HG03135 (cell line): ENCODE data around the gene EPB42.
"Not testable (repeated sequence)": the region's sequence is repeated elsewhere in the genome, so short reads cannot be mapped to it uniquely, and the experiment has no call there.

ENCODE experiments used
- ATAC-seq: cut with Tn5 transposase; IDR thresholded peaks from one replicate; pipeline ENCODE4 v1.9.1; 2021; ENCODE audit warnings: mild to moderate bottlenecking, moderate library complexity; ENCODE audit not compliant: unreplicated experiment

The EPB42 gene

DNA sequence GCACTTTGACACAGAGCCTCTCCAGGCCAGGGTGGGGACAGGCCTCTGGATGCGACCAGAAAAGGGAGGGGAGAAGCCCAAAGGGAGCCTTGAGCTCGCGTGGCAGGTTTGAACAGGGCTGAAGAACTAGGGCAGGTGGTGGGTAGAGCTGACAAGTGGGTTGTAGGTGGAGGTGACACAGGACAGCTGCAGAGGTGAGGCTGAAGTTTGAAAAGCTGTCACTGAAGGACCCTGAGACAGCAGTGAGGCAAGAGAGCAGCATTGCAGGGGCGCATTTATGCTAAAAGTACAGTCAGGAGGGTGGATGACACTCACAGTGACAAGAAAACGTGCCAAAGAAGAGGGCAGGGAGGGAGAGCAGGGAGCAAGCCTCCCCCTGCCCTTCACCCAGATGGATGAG is 21.8 kb upstream of the EPB42 start:
- ATAC-seq: no peak

DNA sequence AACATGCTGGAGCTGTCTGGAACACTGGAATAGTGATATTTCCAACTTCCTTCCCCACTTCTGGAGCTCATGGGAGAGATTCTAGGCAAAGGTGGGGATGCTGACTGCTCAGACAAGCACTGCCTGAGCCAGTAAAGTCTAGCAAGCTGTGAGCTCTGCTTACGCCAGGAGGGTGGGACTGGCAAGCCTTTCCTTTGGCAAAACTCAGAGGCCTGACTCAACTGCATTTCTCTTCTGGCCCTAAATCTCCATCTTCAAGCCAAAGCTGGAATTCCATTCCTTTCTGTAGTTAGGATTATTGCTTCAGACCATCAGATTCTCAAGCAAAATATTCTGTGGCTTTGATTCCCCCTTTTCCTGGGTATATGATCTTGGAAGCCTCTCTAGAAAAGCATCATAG is 20.3 kb upstream of the EPB42 start:
- ATAC-seq: no peak

DNA sequence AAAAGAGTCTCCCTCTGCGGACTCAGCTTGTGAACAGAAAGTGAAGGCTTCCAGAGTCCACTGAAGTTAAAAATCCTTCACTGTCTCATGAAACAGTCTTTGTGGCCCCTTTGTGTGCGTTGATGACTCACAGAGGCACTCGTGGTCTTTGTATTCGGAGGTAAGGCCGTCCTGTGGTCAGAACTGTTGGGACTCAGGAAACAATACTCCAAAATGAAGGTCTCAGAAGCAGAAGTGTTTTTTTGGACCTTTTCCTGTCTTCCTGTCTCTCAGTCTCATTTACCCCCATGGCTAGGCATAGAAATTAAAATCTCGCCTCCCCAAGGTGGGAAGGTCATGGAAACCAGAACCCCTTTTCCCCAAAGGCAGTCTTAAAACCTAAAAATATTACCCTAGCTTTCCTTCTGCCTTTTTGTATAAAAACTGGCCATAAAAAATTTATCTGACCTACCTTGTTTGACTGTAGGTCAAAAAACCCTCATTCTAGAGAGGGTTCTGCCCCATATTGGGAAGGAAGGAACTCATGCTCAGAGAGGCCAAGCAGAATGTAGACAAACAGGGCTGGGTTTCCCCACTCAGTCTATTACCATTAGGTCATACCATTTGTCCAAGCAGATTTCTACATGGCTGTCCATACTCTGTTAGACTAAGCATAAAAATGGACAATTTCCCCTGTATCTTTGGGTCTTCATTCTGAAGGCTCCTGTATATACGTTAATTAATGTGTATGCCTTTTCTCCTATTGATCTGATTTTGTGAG is 19.1 kb upstream of the EPB42 start:
- no peak for ATAC-seq

DNA sequence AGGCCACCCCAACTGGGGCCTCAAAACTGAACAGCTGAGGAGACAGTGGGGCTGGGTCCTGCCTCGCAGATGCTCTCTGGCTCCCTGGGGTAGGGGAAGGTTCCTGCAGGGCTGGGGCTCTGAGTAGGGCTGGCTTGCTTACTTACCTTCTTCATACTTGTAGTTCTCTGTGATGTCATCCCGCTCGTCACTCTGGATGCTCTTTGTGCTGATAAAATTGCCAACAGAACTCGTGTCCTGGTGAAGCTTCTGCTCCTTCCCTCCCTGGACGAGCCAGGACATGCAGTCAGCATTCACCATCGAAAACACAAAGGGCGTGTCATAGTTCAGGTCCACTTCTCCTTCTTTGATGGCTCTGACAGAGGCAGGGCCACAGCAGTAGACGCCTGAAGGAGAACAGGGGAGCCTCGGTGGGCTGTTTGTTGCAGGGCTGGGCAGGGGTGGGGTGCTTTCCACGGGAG is 17.9 kb upstream of the EPB42 start:
- no peak for ATAC-seq

DNA sequence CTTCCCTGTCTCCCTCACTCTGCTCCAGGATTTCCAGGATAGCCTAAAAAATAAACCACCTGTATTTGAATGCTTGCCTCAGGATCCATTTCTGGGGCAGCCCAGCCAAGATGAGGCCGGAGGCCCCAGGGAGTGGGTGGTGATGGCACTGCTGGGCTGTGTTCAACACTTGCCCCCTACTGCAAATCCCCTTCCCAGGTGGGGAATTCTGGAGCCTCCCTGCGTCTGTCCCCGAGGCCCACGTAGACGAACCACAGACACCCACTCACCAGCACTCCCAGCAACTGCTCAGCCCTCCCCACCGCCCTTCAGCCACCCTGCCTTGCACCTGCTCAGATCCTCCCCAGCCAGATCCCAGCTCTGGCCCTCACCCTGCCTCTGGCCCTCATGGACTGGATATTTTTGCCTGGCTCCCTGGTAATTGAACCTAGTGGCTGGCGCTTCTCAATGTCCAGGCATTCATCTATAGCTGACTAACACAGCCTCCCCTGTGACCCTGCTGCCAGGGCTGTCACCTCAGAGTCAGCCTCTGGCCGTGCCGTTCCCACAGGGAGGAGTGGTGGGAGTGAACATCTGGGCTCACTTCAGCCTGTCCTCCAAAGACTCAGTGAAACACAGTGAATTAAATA is 17.1 kb upstream of the EPB42 start:
- ATAC-seq: no peak

DNA sequence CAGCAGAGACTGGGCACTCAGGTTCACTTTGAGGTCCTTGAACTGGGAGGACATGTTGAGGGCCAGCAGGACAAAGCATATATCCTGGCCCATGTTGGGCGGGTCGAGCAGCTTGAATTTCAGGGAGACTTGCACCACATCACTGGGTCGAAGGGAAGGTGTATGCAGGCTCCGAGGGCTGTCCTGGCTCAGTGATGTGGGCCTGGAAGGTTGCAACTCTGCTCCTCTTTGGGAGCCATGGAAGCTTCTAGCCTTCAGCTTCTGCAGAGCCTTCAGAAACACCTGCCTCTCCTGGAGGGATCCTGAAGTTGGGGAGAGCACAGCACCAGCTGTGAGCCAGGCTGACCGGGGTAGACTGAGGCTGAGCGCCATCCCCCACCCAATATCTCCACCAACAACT is 14.7 kb upstream of the EPB42 start:
- no peak for ATAC-seq

DNA sequence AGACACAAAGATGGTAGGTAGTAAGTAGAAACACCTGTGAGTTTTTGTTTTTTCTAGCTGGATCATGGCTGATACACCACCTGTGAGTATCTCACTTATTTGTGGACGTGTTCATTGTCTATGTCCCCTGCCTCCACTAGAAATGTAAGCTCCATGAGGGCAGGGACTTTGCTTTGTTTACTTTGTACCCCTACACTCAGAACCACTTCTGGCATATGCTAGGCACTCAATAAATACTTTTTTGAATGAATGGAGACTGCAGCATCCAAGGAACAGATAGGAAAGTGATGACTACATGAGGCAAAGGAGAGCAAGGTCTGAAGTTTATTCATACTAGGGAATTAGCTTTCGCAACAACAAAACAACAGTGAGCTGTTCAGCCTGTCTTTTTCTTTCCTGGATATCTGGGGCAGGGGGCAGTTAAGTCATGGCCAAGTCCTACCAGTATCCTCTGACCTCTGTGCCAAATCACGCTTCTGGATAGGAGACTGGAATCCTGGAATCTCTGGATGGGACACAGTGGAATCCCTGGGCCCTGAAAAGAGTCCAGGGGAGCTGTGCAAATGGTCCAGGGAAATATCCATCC is 11.6 kb upstream of the EPB42 start:
- ATAC-seq: no peak

DNA sequence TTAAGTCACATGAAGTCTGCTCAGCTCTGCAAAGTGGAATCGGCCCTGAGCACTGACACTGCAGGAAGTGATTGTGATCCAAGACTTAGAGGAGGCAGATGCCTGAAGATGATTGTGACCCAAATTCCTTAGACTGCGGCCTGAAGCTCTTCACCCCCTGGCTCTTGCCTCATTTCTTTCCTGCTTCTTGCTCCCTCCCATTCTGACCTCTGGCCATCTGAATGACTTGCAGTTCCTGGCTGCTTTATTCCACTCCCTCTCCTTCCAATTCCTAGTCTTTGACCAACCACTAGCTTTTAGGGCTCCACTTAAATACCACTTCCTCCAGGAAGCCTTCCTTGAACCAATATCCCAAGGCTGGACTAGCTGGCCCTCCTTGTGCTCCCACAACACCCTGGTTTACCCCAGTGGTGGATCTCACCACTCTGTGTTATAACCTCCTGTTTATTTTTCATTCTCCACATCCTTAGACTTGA is 9.9 kb upstream of the EPB42 start:
- ATAC-seq: no peak

DNA sequence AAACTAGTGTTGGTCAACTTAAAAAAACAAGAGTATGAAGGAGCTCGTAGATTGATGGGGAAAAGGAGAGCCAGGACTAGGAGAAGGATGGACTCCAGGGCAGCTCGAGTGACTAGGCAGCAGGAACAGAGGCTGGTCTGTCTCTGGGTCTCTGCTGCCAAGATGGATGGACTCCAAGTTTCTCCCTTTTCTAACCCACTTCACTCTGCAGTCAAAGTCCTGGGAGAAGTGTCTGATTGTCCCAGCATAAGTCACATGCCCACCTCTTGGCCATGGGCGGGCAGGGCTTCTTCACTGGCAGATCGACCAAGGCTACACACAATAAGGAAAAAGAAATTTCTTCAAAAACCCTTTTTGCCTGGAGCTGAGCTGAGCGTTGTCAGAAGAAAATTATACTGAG is 9.2 kb upstream of the EPB42 start:
- no peak for ATAC-seq

DNA sequence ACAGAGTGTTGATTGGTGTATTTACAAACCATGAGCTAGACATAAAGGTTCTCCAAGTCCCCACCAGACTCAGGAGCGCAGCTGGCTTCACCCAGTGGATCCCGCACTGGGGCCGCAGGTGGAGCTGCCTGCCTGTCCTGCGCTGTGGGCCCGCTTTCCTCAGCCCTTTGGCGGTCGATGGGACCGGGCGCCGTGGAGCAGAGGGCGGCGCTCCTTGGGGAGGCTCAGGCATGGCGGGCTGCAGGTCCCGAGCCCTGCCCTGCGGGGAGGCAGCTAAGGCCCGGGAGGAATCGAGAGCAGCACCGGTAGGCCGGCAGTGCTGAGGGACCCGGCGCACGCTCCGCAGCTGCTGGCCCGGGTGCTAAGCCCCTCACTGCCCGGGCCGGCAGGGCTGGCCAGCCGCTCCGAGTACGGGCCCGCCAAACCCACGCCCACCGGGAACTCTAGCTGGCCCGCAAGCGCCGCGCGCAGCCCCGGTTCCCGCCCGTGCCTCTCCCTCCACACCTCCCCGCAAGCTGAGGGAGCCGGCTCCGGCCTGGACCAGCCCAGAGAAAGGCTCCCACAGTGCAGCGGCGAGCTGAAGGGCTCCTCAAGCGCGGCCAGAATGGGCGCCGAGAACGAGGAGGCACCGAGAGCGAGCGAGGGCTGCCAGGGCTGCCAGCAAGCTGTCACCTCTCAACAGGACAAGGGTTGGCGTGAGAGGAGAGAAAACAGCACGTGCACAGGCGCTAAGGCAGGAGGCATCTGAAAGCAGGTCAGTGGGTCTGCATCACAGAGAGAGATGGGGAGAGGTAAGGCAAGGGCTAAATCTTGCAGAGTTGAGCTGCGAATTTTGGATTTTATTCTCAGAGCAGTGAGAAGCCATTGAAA is 5.9 kb upstream of the EPB42 start:
- ATAC-seq: no peak

DNA sequence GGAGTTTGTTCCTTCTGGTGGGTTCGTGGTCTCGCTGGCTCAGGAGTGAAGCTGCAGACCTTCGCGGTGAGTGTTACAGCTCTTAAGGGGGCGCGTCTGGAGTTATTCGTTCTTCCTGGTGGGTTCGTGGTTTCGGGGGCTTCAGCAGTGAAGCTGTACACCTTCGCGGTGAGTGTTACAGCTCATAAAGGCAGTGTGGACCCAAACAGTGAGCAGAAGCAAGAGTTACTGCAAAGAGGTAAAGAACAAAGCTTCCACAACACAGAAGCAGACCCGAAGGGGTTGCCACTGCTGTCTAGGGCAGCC is 5.1 kb upstream of the EPB42 start:
- ATAC-seq: not testable (repeated sequence)

DNA sequence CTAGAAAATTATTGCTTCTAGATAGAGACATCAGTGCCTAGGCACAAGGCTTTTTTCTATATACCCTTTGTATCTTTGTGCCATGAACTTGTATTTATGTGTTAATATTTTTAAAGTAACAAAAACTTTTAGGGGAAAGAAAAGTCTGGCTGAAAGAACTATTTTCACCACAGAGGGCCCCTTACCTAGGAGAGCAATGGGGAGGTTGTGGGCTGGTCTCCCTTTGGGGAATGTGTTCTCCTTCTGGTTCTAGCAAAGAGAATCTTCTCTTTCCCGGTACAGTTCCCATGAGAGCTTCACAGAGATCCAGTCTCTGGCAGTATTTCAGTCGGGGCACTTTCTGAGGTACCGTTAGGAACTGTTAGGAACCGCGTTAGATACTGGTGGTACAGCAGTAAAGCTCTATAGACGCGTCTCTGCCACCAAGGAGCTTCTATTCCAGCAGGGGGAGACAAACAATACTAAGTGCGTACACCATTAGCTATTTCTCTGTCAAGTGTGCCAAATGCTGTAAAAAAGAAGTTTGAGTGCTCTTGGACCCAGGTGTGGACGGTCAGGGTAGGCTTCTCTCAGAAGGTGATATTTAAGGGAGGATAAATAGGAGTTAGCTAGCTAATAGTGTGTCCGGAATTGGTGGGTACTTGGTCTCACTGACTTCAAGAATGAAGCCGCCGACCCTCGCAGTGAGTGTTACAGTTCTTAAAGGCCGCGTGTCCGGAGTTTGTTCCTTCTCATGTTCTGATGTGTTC is 4.6 kb upstream of the EPB42 start:
- ATAC-seq: no peak

DNA sequence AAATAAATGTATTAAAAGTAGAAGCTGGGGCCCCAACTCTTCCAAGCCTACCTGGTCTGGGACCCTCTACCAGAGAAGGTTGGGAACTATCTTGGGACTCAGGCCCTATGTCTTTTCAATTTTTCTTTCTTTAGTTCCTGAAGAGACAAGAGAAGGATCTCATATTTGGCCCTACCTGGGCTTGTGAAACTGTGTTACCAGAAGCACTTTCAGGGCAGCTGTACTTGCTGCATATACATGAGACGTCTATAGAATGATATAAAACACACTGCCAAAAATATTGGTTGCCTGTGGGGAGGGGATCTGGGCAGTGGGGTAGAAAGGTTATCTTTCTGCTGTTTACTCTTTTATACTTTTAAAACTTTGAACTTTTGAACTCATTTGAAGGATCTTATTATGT is 604 bp upstream of the EPB42 start:
- no peak for ATAC-seq

DNA sequence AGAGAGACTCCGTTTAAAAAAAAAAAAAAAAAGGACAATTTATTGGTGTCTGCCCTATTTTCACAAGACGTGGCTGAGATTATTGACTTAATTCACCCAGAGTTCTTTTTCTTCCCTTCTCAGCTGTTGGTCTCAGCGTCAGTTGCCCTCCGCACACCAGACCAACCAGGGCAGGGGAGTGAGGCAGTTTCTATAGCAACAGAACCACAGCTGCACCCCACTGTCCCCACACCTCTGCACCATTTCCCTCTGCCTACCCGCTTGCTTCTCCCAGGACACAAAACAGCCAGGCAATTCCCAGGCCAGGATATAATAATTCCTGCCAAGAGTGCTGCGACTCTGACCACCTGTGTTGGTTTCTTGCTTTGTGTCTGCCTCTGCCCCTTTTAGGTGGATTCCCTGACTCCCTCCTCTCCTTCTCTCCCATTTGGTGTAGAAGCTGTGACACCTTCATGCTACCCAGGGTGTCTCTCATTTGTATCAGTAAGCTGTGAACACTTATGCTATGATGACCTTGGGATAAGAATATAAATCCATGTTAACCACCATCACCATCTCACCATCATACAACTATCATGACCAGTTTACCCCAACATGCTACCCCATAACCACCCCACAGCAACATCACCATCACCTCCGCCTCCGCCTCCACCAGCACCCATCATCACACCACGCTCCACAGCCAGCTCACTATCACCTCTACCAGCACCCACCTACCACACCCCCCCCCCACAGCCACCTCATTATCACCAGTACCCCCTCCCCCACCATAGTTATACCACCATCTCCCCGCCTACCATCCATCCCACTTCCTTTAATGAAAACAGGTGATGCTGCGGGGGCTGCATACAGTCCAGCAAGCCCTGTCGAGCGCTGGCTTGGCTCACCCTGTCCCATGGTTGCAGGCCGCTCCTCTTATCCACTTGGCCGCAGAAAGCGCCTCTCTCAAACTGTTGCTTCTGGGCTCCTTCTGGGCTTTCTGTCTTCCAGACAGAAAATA is 589 bp downstream of the EPB42 start:
- no peak for ATAC-seq

DNA sequence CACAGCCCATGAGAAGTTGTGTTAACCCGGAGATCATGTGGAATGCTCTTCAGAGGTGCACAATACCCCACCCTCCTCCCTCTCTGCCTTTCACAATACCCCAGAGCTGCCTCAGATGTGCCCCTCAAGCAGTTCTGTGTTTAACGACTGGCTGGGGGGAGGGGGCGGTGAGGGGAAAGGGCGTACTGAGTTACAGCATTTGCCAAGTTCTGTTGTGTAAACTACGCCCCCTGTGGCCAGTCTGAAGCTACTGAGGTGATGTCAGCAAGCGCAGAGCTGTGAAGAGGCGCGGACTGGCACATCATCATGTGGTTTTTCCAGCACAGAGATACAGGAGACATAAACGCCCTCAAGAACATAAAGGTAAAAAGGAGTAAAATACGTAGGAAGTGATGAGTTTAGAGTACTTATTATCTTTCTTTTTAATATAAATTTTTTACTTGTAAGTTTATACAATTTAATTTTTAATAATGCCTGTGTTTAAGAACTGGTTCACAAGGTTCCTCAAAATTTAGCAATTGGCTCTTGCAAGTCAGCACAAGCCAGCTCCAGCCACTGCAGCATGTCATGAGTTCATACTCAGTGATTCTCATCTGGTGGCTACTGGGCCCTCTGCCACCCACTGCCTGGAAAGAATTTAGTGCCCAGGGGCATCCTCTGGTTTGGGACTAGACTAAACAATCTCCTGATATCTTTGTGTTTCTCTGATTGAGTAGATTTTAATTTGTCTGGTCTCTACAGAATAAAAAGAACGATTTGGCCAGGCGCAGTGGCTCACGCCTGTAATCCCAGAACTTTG is 1.7 kb downstream of the EPB42 start:
- ATAC-seq: no peak

DNA sequence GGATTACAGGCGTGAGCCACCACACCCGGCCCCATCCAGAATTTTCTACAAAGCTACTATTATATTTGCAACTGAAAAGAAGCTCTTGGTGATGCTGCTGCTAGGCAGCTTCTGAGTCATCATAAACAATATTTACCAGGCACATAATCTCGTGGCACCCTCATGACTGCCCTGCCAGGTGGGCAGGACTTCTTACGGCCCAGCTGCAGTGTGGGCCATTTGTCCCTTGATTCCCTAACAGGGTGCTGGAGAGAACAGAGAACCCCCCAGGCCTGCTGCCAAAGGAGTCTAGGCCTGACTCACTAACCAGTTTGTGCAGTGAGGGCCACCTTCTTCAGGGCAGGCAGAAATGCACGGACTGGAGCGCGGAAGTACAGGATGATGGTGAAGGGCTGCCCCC is 4.9 kb downstream of the EPB42 start:
- no peak for ATAC-seq

DNA sequence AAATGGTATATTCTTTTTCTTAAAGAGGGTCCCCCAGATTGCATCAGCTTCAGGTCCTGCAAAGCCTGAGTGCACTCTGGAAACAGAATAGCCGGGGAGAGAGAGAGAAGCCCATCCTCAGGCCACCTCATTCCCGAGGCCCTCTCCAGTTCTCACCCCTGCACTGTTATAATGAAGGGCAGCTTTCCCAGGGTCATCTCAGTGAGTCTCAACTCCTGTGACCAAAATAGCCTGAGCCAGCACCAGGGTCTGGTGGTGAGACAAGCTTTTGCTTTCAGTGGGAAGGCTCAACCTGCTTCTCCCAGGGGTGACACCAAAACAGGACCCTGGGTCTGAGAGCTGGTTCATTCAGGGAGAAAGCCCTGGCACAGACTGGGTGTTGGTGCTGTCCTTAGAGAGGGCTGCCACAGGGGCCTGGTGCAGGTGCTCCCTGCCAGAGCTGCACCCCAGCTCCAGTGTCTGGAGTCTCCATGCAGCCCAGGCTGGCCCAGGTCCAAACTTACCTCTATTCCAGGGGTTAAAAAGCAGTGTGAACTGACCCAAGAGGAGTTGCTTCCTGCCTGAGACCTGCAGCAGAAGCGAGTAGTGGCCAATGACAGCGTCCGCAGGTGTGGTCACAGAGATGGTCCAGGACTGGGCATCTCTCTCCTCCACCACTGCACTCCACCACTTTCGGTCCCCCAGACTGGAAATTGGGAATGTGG is 6.1 kb downstream of the EPB42 start:
- no peak for ATAC-seq

DNA sequence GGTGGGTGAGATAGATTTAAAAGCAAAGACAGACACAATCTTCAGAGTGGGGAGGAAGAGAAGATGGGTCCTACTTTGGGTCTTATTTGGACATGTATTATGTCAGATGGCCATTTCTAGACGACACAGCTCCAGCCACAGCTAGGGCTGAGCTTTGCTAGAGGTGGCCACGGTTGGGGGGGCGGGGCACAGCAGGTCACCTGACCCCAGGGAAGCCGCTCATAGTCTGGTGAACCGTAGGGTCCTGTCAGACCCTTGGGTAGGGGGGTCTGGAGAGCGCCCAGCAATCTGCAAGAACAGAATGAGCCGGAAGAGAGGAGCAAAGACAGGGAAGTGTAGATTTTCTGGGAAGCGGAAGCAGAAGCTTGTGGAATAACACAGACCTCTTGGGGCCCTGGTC is 6.6 kb downstream of the EPB42 start:
- ATAC-seq: no peak
